Neural cell (in vitro differentiated cells): ENCODE data around the gene MYO5A.

Experiments
- CTCF ChIP-seq: fragments of 450-650 bp; IDR thresholded peaks from 2 replicates; pipeline ENCODE4 v1.5.1; 2014; ENCODE audit warnings: antibody characterized with exemption, mild to moderate bottlenecking, moderate library complexity; ENCODE audit not compliant: poor library complexity, severe bottlenecking
- EP300 ChIP-seq: fragments of 450-650 bp; conservative IDR thresholded peaks from 2 replicates; pipeline ENCODE4 v1.6.1; 2014; ENCODE audit warnings: antibody characterized with exemption, mild to moderate bottlenecking, moderate library complexity; ENCODE audit not compliant: poor library complexity, severe bottlenecking
- EZH2 ChIP-seq: fragments of 200-600, 300-800 bp; shearing (Covaris generic), sonication (generic); IDR thresholded peaks from 2 replicates; pipeline ENCODE4 v1.6.1; 2014; ENCODE audit warnings: antibody characterized with exemption, low read length, borderline replicate concordance, mild to moderate bottlenecking; ENCODE audit not compliant: insufficient read depth, poor library complexity, severe bottlenecking
- POLR2AphosphoS5 ChIP-seq: IDR thresholded peaks from 2 replicates; pipeline ENCODE4 v1.6.1; 2012
- REST ChIP-seq: IDR thresholded peaks from 2 replicates; pipeline ENCODE4 v1.6.1; 2012; ENCODE audit warnings: borderline replicate concordance

DNA sequence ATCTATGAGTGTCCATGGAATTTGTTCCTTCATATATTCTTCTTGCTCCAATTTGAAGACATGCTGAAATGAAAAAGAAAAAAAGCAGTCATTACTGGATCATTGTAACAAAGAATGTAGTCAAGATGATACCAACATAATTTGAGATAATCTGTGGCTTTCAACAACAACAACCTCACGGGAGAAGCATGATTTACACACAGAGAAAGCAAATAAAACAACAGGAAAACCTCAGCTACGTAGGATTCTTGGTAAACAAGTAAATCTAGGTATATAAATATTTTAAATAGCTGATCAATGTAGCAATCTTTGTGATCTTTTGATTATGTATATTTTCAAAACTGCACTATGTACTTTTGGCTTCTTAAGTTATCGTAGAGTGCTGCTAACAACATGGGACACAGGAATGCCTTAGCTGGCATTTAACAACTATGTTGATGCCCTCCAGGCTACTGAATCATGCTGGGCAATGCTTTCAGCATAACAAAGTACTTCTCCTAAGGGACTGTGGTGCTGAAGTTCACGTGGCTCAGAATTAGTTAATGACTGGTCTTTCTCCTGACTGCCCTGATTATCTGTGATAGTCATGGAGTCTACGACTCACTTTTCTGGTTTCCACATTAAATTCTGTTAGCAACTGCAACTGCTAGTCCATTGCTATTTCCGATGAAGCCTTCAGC is 136.5 kb downstream of the MYO5A start:
- TF ChIP-seq CTCF (no peak), REST (no peak), EP300 (no peak), POLR2AphosphoS5 (no peak), EZH2 (no peak)
